Neural cell (in vitro differentiated cells): Measurements from ENCODE around the gene RGL1.

ENCODE experiments used
- CTCF ChIP-seq: fragments of 450-650 bp; IDR thresholded peaks from 2 replicates; pipeline ENCODE4 v1.5.1; 2014; ENCODE audit warnings: antibody characterized with exemption, mild to moderate bottlenecking, moderate library complexity; ENCODE audit not compliant: poor library complexity, severe bottlenecking
- EP300 ChIP-seq: fragments of 450-650 bp; conservative IDR thresholded peaks from 2 replicates; pipeline ENCODE4 v1.6.1; 2014; ENCODE audit warnings: antibody characterized with exemption, mild to moderate bottlenecking, moderate library complexity; ENCODE audit not compliant: poor library complexity, severe bottlenecking
- EZH2 ChIP-seq: fragments of 200-600, 300-800 bp; shearing (Covaris generic), sonication (generic); IDR thresholded peaks from 2 replicates; pipeline ENCODE4 v1.6.1; 2014; ENCODE audit warnings: antibody characterized with exemption, low read length, borderline replicate concordance, mild to moderate bottlenecking; ENCODE audit not compliant: insufficient read depth, poor library complexity, severe bottlenecking
- MXI1 ChIP-seq: fragments of 450-650 bp; conservative IDR thresholded peaks from 2 replicates; pipeline ENCODE4 v1.6.1; 2014; ENCODE audit warnings: antibody characterized with exemption, mild to moderate bottlenecking; ENCODE audit not compliant: poor library complexity, severe bottlenecking
- POLR2AphosphoS5 ChIP-seq: IDR thresholded peaks from 2 replicates; pipeline ENCODE4 v1.6.1; 2012
- RAD21 ChIP-seq: fragments of 450-650 bp; conservative IDR thresholded peaks from 2 replicates; pipeline ENCODE4 v1.6.1; 2014; ENCODE audit warnings: antibody characterized with exemption, mild to moderate bottlenecking, moderate library complexity
- SMC3 ChIP-seq: fragments of 450-650 bp; conservative IDR thresholded peaks from 2 replicates; pipeline ENCODE4 v1.6.1; 2014; ENCODE audit warnings: antibody characterized with exemption, mild to moderate bottlenecking, moderate library complexity; ENCODE audit not compliant: poor library complexity
- TAF1 ChIP-seq: IDR thresholded peaks from 2 replicates; pipeline ENCODE4 v1.6.1; 2012; ENCODE audit warnings: low read depth
- TF ChIP-seq, protein P1 (sequence below): IDR thresholded peaks from 2 replicates; pipeline ENCODE4 v1.6.1; 2012; ENCODE audit warnings: borderline replicate concordance

- TF ChIP-seq CTCF (no peak), POLR2AphosphoS5 (no peak), EZH2 (no peak), EP300 (no peak), RAD21 (no peak), TAF1 (no peak), MXI1 (no peak), SMC3 (no peak)
- TF ChIP-seq, protein P1, sequence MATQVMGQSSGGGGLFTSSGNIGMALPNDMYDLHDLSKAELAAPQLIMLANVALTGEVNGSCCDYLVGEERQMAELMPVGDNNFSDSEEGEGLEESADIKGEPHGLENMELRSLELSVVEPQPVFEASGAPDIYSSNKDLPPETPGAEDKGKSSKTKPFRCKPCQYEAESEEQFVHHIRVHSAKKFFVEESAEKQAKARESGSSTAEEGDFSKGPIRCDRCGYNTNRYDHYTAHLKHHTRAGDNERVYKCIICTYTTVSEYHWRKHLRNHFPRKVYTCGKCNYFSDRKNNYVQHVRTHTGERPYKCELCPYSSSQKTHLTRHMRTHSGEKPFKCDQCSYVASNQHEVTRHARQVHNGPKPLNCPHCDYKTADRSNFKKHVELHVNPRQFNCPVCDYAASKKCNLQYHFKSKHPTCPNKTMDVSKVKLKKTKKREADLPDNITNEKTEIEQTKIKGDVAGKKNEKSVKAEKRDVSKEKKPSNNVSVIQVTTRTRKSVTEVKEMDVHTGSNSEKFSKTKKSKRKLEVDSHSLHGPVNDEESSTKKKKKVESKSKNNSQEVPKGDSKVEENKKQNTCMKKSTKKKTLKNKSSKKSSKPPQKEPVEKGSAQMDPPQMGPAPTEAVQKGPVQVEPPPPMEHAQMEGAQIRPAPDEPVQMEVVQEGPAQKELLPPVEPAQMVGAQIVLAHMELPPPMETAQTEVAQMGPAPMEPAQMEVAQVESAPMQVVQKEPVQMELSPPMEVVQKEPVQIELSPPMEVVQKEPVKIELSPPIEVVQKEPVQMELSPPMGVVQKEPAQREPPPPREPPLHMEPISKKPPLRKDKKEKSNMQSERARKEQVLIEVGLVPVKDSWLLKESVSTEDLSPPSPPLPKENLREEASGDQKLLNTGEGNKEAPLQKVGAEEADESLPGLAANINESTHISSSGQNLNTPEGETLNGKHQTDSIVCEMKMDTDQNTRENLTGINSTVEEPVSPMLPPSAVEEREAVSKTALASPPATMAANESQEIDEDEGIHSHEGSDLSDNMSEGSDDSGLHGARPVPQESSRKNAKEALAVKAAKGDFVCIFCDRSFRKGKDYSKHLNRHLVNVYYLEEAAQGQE: no peak
Observed at GRCh38 chr1:183913567-183913993, 108.7 kb downstream of the RGL1 start.
